ENCODE data around the gene SMG9.

DNA sequence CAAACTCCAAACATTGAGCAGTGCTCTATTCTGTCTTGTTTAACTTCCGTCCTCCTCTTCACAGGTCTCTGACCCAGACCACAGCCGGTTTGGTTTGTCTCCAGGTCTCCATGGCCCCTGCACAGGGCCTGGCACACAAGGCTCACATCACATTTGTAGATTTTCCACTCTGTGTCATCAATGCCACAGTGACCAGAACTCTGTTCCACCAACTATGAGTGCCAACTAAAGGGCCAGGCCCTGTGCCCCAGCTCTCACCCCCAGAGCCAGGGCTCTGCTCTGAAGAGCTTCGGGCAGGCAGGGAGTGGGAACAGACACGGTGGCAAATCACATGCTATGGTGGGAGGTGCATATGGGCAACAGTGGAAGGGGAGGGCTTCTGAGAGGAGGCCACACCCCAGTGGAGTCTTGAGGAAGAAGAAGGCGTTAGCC lies 16.0 kb downstream of the SMG9 start:
- no peak for TF ChIP-seq POLR2A (IDR thresholded peaks at IDR 0.05)
- TF ChIP-seq, protein P1, sequence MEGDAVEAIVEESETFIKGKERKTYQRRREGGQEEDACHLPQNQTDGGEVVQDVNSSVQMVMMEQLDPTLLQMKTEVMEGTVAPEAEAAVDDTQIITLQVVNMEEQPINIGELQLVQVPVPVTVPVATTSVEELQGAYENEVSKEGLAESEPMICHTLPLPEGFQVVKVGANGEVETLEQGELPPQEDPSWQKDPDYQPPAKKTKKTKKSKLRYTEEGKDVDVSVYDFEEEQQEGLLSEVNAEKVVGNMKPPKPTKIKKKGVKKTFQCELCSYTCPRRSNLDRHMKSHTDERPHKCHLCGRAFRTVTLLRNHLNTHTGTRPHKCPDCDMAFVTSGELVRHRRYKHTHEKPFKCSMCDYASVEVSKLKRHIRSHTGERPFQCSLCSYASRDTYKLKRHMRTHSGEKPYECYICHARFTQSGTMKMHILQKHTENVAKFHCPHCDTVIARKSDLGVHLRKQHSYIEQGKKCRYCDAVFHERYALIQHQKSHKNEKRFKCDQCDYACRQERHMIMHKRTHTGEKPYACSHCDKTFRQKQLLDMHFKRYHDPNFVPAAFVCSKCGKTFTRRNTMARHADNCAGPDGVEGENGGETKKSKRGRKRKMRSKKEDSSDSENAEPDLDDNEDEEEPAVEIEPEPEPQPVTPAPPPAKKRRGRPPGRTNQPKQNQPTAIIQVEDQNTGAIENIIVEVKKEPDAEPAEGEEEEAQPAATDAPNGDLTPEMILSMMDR (IDR thresholded peaks at IDR 0.05), result no peak
- TF ChIP-seq EP300 (IDR thresholded peaks at IDR 0.05), result no peak

All from tibial nerve (tissue), 4 donors.